Colonic mucosa (tissue), 4 donors: ENCODE results near the gene DCST2. TPM values are rescaled to one million over a fixed set of nuclear protein-coding genes. Genes with fewer than 3 reads are reported as not detected.

Experiments
- DNase-seq: peaks from one replicate; pipeline ENCODE4 v3.0.0-alpha.2; 2020
- H3K27ac ChIP-seq: fragments of 200-600 bp; one replicate; pipeline ENCODE4 v1.8.0; 2021
- H3K27me3 ChIP-seq: fragments of 200-600 bp; one replicate; pipeline ENCODE4 v1.8.0; 2021
- H3K36me3 ChIP-seq: fragments of 200-600 bp; one replicate; pipeline ENCODE4 v1.8.0; 2021
- H3K4me1 ChIP-seq: fragments of 200-600 bp; one replicate; pipeline ENCODE4 v1.8.0; 2021; ENCODE audit warnings: mild to moderate bottlenecking
- H3K4me3 ChIP-seq: fragments of 200-600 bp; one replicate; pipeline ENCODE4 v1.8.0; 2021
- H3K9ac ChIP-seq, 2 donors: one replicate each; pipeline ENCODE4 v1.7.0; 2013; ENCODE audit warnings: control low read depth in 2 of 2, low read depth in 2 of 2, low read length in 2 of 2
- H3K9me3 ChIP-seq: fragments of 200-600 bp; one replicate; pipeline ENCODE4 v1.8.0; 2021
- CTCF ChIP-seq: fragments of 200-600 bp; IDR thresholded peaks from one replicate; pipeline ENCODE4 v1.8.0; 2022; ENCODE audit warnings: antibody characterized with exemption, mild to moderate bottlenecking
- intact Hi-C: fragments of 100-400 bp; cut with DNase I; formaldehyde crosslinking; loops from one replicate; pipeline ENCODE4 v1.14.1; 2022
- total RNA-seq, 2 donors: library from RNA; stranded (reverse); fragmentation: NEBNext Ultra II Directional in 1 of 2; extraction: Animal tissue kit (Norgen Biotek cat#: 25700) in 1 of 2; gene quantifications; one replicate each; pipeline ENCODE4 v1.2.1, GENCODE V29; 2021
- donor health status: healthy.
- donor health status: DM: no; HTN: no; CAD: no.
- donor health status: DM: no; HTN: no; CAD: no.

DCST2 gene
- total RNA-seq, 2 donors from 2014 or later: 1.7 to 1.9 TPM

GRCh38 chr1:155061381-155062150 is 28.0 kb upstream of the DCST2 start:
- intact Hi-C loops: loop anchor here (5.0 kb wide), 1 partner anchor 154 kb away; no protein-coding TSS in a partner anchor
- Histone ChIP-seq H3K9me3 (no peaks in the 10 kb centered on the region), H3K27ac (no peak overlapping the region), H3K9ac (peak overlapping the region in 1 of 2 donors; percentile 33), H3K27me3 (no peaks in the 10 kb centered on the region), H3K36me3 (no peaks in the 10 kb centered on the region), H3K4me1 (peaks cover 19% of the 10 kb centered on the region), H3K4me3 (no peak overlapping the region)
- TF ChIP-seq CTCF: peak; percentile 99
- peak; percentile 95 for DNase-seq

DNA sequence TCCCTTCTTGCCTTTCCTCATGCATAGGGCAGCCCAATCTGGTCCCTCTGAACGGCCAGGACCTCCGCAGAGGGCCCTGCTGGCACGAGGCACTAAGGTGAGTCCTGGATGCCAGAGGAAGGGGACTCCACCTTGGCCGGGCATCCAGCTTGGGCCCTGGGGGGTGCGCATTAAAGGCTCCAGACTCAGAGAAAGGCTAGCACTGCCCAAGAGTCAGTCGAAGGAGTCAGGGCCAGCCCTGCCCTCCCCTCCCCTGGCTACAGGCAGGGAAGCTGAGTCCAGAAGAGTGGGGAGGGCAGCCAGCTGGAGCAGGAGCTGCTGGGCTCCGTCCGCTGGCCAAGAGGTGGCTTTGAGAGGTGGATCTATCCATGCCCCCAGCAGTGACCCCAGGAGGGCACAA is 27.2 kb upstream of the DCST2 start:
- Histone ChIP-seq H3K27me3 (no peaks in the 10 kb centered on the region), H3K9me3 (no peaks in the 10 kb centered on the region), H3K4me3 (no peak overlapping the region), H3K4me1 (peaks cover 19% of the 10 kb centered on the region), H3K27ac (no peak overlapping the region), H3K36me3 (peaks cover under 1% of the 10 kb centered on the region), H3K9ac (no peak overlapping the region)
- intact Hi-C loops: loop anchor here (5.0 kb wide), 1 partner anchor 153 kb away; no protein-coding TSS in a partner anchor
- no peak for DNase-seq
- TF ChIP-seq CTCF: no peak

- Histone ChIP-seq H3K27me3 (no peaks in the 10 kb centered on the region), H3K4me1 (peaks cover 13% of the 10 kb centered on the region), H3K4me3 (no peak overlapping the region), H3K36me3 (peaks cover 8% of the 10 kb centered on the region), H3K27ac (no peak overlapping the region), H3K9ac (no peak overlapping the region), H3K9me3 (no peaks in the 10 kb centered on the region)
- no peak for DNase-seq
- intact Hi-C loops: no loop called here
- no peak for TF ChIP-seq CTCF
Observed at GRCh38 chr1:155057788-155058211, 24.2 kb upstream of the DCST2 start.

GRCh38 chr1:155057104-155057503 is 23.5 kb upstream of the DCST2 start:
- Histone ChIP-seq H3K4me1 (peaks cover 6% of the 10 kb centered on the region), H3K9ac (no peak overlapping the region), H3K36me3 (peaks cover 8% of the 10 kb centered on the region), H3K27me3 (no peaks in the 10 kb centered on the region), H3K9me3 (no peaks in the 10 kb centered on the region), H3K27ac (no peak overlapping the region), H3K4me3 (no peak overlapping the region)
- intact Hi-C loops: no loop called here
- TF ChIP-seq CTCF: no peak
- no peak for DNase-seq

DNA sequence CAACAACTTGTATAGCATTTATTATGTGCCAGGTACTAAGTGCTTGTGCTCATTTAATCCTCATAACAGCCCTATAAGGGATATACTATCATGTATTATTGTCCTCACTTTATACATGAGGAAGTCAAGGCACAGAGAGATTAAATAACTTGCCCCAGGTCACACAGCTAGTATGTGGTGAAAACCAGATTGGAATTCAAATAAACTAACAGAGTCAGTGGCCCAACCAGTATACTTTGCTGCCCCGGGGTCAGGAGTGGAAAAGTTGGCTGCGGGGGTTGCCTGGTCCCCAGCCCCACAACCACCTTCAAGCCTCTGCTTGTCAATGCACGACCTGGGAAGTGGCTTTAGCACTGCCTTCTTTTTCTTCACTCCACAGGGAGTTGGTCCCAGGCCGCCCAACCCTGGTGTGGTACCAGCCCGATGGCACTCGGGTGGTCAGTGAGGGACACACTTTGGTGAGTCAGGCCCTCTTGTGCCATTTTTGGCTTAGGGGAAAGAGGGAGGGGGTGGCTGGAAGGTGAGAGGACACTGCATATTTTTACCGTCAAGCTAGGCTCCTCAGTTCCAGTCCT is 20.0 kb upstream of the DCST2 start:
- Histone ChIP-seq H3K36me3 (peaks cover 8% of the 10 kb centered on the region), H3K4me3 (no peak overlapping the region), H3K9ac (no peak overlapping the region), H3K9me3 (no peaks in the 10 kb centered on the region), H3K27me3 (no peaks in the 10 kb centered on the region), H3K27ac (no peak overlapping the region), H3K4me1 (peaks cover 12% of the 10 kb centered on the region)
- intact Hi-C loops: no loop called here
- no peak for TF ChIP-seq CTCF
- no peak for DNase-seq
